Measurements from ENCODE around the gene POLR1B. TPM values are rescaled to one million over a fixed set of nuclear protein-coding genes. Genes with fewer than 3 reads are reported as not detected.

POLR1B gene
- total RNA-seq, 1 experiment from 2014 or later, result 42.2 TPM

- Histone ChIP-seq H3K9me3 (no peaks in the 10 kb centered on the region), H3K36me3 (ENCODE audit: control insufficient read depth, insufficient read depth, low read length) (no peaks in the 10 kb centered on the region), H3K4me3 (ENCODE audit: low read depth, low read length) (no peak overlapping the region), H3K27me3 (replicated peaks; ENCODE audit: control insufficient read depth, insufficient read depth, low read length) (no peaks in the 10 kb centered on the region), H3K4me1 (peaks cover 15% of the 10 kb centered on the region)
- H3K9me3 Mint-ChIP-seq (ENCODE audit: unreplicated experiment), result no peaks in the 10 kb centered on the region
- H3K4me1 Mint-ChIP-seq (ENCODE audit: low read depth, unreplicated experiment), result no peaks in the 10 kb centered on the region
- no peak for DNase-seq
- no peaks in the 10 kb centered on the region for H3K36me3 Mint-ChIP-seq (ENCODE audit: insufficient read depth, unreplicated experiment)
- no peak overlapping the region for H3K27ac Mint-ChIP-seq (ENCODE audit: unreplicated experiment)
- ChIA-PET CTCF (interaction anchor here (0.7 to 4.8 kb wide), 4 partner anchors 9 to 119 kb away, joined by 3 to 62 read pairs (median 6); partner anchors contain the start of gene SLC20A1), POLR2A (no interaction called here)
- intact Hi-C loops (cut with micrococcal nuclease; ENCODE audit: unreplicated experiment), result loop anchor here (1.0 to 10.0 kb wide), 3 partner anchors 20 to 329 kb away; partner anchors contain the start of gene SLC20A1
- no peaks in the 10 kb centered on the region for H3K27me3 Mint-ChIP-seq (ENCODE audit: insufficient read depth, unreplicated experiment)
- TF ChIP-seq CTCF (IDR thresholded peaks at IDR 0.05; ENCODE audit: insufficient read depth in 1 of 2, low read depth in 1 of 2, low read length in 1 of 2, severe bottlenecking in 1 of 2, unreplicated experiment in 1 of 2), result no peak
- no TSS peak for BruUV-seq (replicated peaks)
- H3K4me3 Mint-ChIP-seq (ENCODE audit: unreplicated experiment), result no peak overlapping the region
These were observed 83.3 kb downstream of the POLR1B start for GRCh38 chr2:112625474-112626114.

GRCh38 chr2:112626604-112627059 is 84.4 kb downstream of the POLR1B start:
- no peak overlapping the region for H3K4me3 Mint-ChIP-seq (ENCODE audit: unreplicated experiment)
- no peaks in the 10 kb centered on the region for H3K27me3 ChIP-seq (replicated peaks; ENCODE audit: control insufficient read depth, insufficient read depth, low read length)
- no peaks in the 10 kb centered on the region for H3K27me3 Mint-ChIP-seq (ENCODE audit: insufficient read depth, unreplicated experiment)
- H3K4me1 ChIP-seq, result peaks cover 15% of the 10 kb centered on the region
- CTCF ChIA-PET, result interaction anchor here (0.7 to 4.8 kb wide), 12 partner anchors 7 to 315 kb away, joined by 3 to 62 read pairs (median 4); partner anchors contain the start of gene SLC20A1
- TF ChIP-seq CTCF (IDR thresholded peaks at IDR 0.05; ENCODE audit: insufficient read depth in 1 of 2, low read depth in 1 of 2, low read length in 1 of 2, severe bottlenecking in 1 of 2, unreplicated experiment in 1 of 2), result peak; percentile 66 to 92
- peak; percentile 65 to 67 for DNase-seq
- no peaks in the 10 kb centered on the region for H3K36me3 Mint-ChIP-seq (ENCODE audit: insufficient read depth, unreplicated experiment)
- H3K36me3 ChIP-seq (ENCODE audit: control insufficient read depth, insufficient read depth, low read length), result no peaks in the 10 kb centered on the region
- no TSS peak for BruUV-seq (replicated peaks)
- H3K9me3 ChIP-seq, result no peaks in the 10 kb centered on the region
- H3K4me1 Mint-ChIP-seq (ENCODE audit: low read depth, unreplicated experiment), result peaks cover 8% of the 10 kb centered on the region
- H3K9me3 Mint-ChIP-seq (ENCODE audit: unreplicated experiment), result no peaks in the 10 kb centered on the region
- intact Hi-C loops (cut with micrococcal nuclease; ENCODE audit: unreplicated experiment), result loop anchor here (1.0 to 10.0 kb wide), 4 partner anchors 19 to 328 kb away; partner anchors contain the start of gene SLC20A1
- H3K27ac Mint-ChIP-seq (ENCODE audit: unreplicated experiment), result no peak overlapping the region
- no peak overlapping the region for H3K4me3 ChIP-seq (ENCODE audit: low read depth, low read length)
- POLR2A ChIA-PET, result interaction anchor here (0.6 to 1.0 kb wide), 3 partner anchors 24 to 100 kb away, joined by 3 read pairs; partner anchors contain the start of gene CHCHD5

Other genes starting within 250 kb of the POLR1B start
- 17.5 and 23.1 TPM in 2 replicates for gene RGPD8, start 108.8 kb upstream of the POLR1B start, total RNA-seq (2022)
- gene TTL, start 60.3 kb upstream of the POLR1B start, total RNA-seq (2022), result 40.8 and 46.9 TPM in 2 replicates
- gene CHCHD5, start 42.1 kb downstream of the POLR1B start, total RNA-seq (2022), result 50.7 and 56.0 TPM in 2 replicates
- 91.1 and 102 TPM in 2 replicates for gene SLC20A1, start 103.5 kb downstream of the POLR1B start, total RNA-seq (2022)
- gene NT5DC4, start 178.6 kb downstream of the POLR1B start, total RNA-seq (2022), result 3.3 and 4.0 TPM in 2 replicates
- 20.7 and 23.6 TPM in 2 replicates for gene CKAP2L, start 222.1 kb downstream of the POLR1B start, total RNA-seq (2022)
- not detected in 2 replicates for gene IL1A, start 242.0 kb downstream of the POLR1B start, total RNA-seq (2022)

All from Caco-2 (cell line).